ENCODE data around the gene ST6GALNAC6. TPM values are rescaled to one million over a fixed set of nuclear protein-coding genes. Genes with fewer than 3 reads are reported as not detected.

Gene ST6GALNAC6
- total RNA-seq, 4 donors from 2014 or later, result 101 to 287 (median 176) TPM

DNA sequence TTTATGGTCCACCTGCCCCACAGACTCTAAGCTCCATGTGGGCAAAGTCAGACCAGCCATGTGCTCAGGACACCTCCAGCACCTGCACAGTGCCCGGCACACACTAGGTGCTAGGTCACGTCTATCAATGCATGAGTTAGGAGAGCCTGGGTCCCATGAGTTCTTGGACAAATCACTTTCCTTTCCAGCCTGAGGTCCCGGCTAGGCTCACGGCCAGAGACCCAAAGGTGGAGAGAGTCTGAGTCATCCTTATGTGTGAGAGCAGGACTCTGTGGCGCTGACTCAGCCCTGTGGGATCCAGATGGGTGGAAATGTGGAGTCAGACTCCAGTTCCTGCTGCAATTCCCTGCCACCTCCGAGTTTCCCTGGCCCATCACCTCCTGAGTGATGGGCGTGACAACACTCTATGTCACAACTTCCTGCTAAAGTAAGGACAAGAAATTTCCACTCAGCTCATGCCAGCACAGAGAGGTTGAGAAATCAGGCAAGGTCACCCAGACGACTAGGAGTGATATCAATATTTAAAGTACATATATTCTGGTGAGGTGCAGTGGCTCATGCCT, 19.9 kb upstream of the ST6GALNAC6 start:
- TF ChIP-seq CTCF (IDR thresholded peaks at IDR 0.05; ENCODE audit: low read depth), result no peak

DNA sequence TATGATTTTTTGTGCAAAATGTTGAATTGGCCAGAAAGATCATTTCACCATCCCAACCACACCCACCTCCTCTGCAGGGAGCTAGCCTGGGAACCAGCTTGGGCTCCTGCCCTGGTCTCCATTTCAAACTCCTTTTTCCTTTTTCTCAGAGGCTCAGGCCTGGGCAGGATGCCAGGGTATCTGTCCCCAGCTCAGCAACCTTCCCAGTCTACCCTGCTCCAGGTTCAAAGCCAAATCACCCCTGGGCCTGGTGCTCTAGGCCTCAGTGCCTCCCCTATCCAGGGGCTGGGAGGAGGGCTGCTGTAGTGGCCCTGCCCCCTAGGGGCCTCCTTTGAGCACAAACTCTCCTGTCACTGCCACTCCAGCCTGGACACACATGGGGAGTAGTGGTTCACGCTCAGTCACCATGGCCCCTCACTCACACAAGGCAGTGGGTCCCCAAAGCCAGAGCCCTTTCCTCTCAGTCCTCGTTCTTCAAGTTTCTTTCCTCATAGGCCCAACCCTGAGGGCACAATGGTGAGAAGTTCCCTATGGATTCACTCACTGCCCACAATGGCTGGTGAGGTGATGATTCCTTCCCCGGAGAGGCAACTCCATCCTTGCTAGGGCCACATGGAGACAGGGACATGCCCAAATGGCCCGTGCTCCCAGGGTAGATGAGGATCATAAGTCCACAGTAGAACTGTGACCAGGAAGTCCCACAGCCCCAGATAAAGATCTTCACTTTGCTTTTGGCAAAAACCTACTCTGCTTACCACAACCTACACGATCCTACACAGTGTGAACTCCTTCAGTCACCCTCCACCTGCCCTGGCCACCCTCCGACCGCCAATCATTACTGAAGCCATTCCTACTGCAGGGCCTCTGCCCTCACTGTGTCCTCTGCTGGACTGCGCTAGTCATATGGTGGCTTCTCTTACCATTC, 19.0 kb upstream of the ST6GALNAC6 start:
- no peak for TF ChIP-seq CTCF (IDR thresholded peaks at IDR 0.05; ENCODE audit: low read depth)

- no peak for TF ChIP-seq CTCF (IDR thresholded peaks at IDR 0.05; ENCODE audit: low read depth)
Measured at GRCh38 chr9:127917603-127918002, 18.2 kb upstream of the ST6GALNAC6 start.

GRCh38 chr9:127916720-127917581, 17.5 kb upstream of the ST6GALNAC6 start, which contains the start of gene ST6GALNAC4:
TSS of gene ST6GALNAC4 (minus strand) at chr9:127917041. CDS start at chr9:127916419, 622 bp downstream.
- no peak for TF ChIP-seq CTCF (IDR thresholded peaks at IDR 0.05; ENCODE audit: low read depth)

DNA sequence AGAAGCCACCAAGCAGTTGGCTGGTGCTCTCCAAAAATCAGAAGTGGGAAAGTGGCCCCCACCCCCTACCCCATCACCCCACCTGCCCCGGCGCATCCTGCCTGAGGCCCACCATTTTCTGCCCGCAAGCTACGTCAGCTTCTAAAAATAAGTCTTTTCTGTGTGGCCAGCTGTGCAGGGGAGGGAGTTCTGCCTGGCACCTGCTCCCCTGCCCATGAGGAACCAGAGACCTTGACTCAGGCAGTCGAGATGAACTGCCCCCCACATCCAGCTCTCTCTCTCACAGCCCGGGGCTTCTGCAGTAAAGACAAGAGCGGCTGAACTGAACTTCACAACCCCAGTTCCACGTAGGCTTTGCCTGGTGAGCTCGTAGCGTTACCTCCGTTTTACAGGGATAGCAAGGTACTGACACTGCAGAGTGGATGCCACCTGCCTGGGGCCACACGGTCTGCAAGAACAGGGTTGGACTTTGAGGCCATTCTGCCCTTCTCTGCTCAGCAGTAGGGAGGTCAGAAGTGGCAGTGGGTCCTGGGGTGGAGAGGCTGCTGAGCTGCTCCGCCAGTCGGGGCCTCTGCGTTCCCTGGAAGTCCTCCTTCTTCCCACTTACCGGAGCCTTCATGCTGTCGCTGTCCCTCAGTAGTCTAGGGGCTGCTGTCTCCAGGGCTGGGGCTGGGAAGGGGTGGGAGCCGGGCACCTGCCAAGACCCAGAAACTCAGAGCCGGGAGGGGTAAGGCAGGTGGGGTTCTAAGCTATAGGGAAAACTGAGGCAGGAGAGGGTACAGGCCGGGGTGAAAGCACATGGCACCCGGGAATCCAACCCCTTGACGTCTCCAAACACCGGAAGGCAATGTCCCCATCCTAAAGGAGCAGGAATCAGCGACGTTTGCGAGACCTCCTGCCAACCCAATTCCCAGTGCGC, 16.7 kb upstream of the ST6GALNAC6 start:
- no peak for TF ChIP-seq CTCF (IDR thresholded peaks at IDR 0.05; ENCODE audit: low read depth)

DNA sequence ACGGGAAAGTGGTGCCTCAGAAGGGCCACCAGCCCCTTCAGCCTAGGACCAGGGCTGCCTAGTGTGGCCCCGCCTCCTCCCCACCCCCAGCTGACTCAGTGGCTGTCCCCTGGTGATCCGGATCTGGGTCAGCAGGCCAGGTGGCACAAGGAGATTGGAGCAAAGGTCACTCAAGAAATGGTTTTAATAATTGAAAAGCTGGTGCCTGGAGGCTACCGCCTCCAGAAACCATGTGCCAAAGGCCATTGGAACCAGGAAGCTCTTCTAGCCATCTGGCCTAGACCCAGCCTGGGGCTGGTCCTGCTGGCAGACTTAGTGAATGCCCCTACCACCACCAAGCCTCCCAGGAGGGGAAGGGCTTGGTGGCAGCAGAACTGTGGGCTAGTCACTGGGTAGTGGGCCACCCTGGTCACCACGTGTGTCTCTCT, 15.9 kb upstream of the ST6GALNAC6 start:
- TF ChIP-seq CTCF (IDR thresholded peaks at IDR 0.05; ENCODE audit: low read depth), result no peak
